ENCODE data around the gene SUSD6.
A peak's percentile ranks its signal among the peaks of the same experiment; 100 is the strongest.

Gene SUSD6

GRCh38 chr14:69657950-69658355, 46.6 kb downstream of the SUSD6 start:
- H3K4me2 ChIP-seq, result no peak overlapping the region
- peaks cover 94% of the 10 kb centered on the region for H4K20me1 ChIP-seq
- no peak overlapping the region for H3K4me3 ChIP-seq
- no peak overlapping the region for H3K9ac ChIP-seq
- H3K9me3 ChIP-seq, result no peaks in the 10 kb centered on the region
- peaks cover 56% of the 10 kb centered on the region for H3K36me3 ChIP-seq
- H3K27me3 ChIP-seq, result no peaks in the 10 kb centered on the region
- TF ChIP-seq Cebpa-rat (IDR thresholded peaks at IDR 0.05), result no peak
- peaks cover 5% of the 10 kb centered on the region; the same call in 1 of the 2 replicates for H3K4me1 ChIP-seq
- H3K27ac ChIP-seq, result no peak overlapping the region

- TF ChIP-seq Cebpa-rat (IDR thresholded peaks at IDR 0.05), result no peak
- H3K27me3 ChIP-seq, result no peaks in the 10 kb centered on the region
- H3K9ac ChIP-seq, result no peak overlapping the region
- no peak overlapping the region for H3K27ac ChIP-seq
- peaks cover 64% of the 10 kb centered on the region for H3K36me3 ChIP-seq
- H3K4me1 ChIP-seq, result no peaks in the 10 kb centered on the region
- no peaks in the 10 kb centered on the region for H3K9me3 ChIP-seq
- peaks cover 94% of the 10 kb centered on the region for H4K20me1 ChIP-seq
- no peak overlapping the region for H3K4me3 ChIP-seq
- H3K4me2 ChIP-seq, result no peak overlapping the region
Measured at GRCh38 chr14:69658664-69659261, 47.4 kb downstream of the SUSD6 start.

DNA sequence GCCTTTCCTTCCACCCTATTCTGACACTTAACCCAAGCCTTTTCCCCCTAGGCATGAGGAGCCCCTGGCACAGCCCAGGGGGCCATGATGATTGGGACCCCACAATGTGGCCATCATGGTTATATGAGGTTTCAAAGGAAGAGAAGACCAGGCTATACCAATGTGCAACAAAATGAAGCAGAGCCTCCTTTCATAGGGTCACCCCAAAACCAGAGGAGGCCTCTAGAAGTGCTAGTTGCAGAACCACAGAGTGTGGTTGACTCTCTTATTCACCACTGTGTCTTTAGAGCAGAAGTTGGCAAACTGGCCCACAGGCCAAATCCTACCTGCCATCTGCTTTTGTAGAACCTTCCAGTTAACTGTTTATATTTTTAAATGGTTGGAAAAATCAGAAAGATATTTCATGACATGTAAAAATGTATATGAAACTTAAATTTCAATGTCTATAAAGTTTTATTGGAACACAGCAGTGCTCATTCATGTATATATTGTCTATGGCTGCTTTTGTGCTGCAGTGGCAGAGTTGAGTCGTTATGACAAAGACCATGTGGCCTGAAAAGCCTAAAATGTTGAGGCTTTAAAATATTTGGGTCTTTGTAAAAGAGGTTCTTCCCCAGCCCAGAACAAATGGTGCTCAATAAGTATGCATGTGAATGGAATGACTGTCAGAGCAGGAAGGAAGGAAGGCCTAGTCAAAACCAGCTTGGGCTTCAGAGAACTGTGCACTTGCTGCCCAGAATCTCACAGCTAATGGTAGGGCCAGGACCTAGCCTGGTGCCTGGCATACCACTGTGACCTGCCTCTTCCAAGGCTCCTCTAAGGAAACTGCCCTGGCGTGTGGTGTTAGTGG, 49.2 kb downstream of the SUSD6 start:
- no peak for TF ChIP-seq Cebpa-rat (IDR thresholded peaks at IDR 0.05)
- Histone ChIP-seq H3K27me3 (no peaks in the 10 kb centered on the region), H3K36me3 (peaks cover 77% of the 10 kb centered on the region), H3K4me2 (no peak overlapping the region), H3K9ac (no peak overlapping the region), H3K9me3 (no peaks in the 10 kb centered on the region), H3K4me1 (peaks cover 17% of the 10 kb centered on the region), H4K20me1 (peaks cover 94% of the 10 kb centered on the region), H3K4me3 (no peak overlapping the region), H3K27ac (no peak overlapping the region)

DNA sequence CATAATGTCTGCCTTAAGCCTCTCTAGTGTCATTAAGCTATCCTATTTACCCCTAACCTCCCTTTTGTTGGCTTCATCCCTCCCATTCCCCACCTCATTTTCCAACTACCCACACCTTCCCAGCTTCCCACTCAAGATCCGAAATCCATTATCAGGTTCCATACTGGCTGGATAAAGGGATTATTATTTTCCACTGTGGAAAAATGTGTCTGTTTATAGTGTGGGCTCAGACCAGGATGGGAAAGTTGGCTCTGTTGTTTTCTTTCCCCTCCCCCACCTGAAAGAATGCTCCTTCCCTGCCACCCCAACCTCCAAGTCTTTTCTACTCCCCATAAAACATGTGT, 49.8 kb downstream of the SUSD6 start:
- peaks cover 94% of the 10 kb centered on the region for H4K20me1 ChIP-seq
- H3K27me3 ChIP-seq, result no peaks in the 10 kb centered on the region
- H3K4me3 ChIP-seq, result no peak overlapping the region
- peaks cover 18% of the 10 kb centered on the region for H3K4me1 ChIP-seq
- no peak overlapping the region for H3K27ac ChIP-seq
- H3K4me2 ChIP-seq, result no peak overlapping the region
- H3K9ac ChIP-seq, result no peak overlapping the region
- no peak for TF ChIP-seq Cebpa-rat (IDR thresholded peaks at IDR 0.05)
- H3K36me3 ChIP-seq, result peaks cover 78% of the 10 kb centered on the region
- no peaks in the 10 kb centered on the region for H3K9me3 ChIP-seq

DNA sequence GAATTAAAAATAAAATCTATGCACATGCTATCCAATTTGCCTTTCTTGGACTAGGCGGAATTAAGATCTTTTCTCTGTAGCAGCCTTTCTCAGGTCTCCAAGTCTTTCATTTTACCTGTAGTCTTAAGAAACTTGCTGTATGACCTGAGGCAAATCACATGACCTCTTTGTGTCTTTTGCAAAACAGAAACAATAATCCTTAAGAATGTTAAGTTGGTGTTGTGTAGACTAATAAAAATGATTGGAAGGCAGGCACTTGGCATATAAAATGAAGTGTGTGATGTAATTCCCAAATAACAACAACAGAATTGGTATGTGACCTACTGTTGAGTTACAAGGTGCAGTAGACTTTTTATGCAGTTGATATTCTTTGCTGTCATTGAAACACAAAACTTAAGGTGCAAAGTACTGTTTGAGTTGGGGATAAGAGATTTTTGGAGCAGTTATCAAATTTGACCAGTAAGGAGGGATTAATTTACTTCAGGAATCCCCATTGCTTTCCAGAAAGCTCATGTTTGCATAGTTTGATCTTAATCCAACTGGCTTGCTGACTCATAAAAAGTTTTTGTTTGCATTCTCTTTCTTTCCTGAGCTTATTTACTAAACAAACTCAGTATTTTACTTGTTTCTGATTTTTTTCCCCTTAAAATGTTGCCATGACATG, 51.4 kb downstream of the SUSD6 start:
- no peak overlapping the region for H3K4me3 ChIP-seq
- H4K20me1 ChIP-seq, result peaks cover 91% of the 10 kb centered on the region
- peaks cover 29% of the 10 kb centered on the region for H3K4me1 ChIP-seq
- H3K9me3 ChIP-seq, result peaks cover 4% of the 10 kb centered on the region; the same call in 1 of the 2 replicates
- no peak overlapping the region for H3K27ac ChIP-seq
- no peak overlapping the region for H3K9ac ChIP-seq
- no peak for TF ChIP-seq Cebpa-rat (IDR thresholded peaks at IDR 0.05)
- peaks cover 86% of the 10 kb centered on the region for H3K36me3 ChIP-seq
- H3K4me2 ChIP-seq, result no peak overlapping the region
- H3K27me3 ChIP-seq, result no peaks in the 10 kb centered on the region

DNA sequence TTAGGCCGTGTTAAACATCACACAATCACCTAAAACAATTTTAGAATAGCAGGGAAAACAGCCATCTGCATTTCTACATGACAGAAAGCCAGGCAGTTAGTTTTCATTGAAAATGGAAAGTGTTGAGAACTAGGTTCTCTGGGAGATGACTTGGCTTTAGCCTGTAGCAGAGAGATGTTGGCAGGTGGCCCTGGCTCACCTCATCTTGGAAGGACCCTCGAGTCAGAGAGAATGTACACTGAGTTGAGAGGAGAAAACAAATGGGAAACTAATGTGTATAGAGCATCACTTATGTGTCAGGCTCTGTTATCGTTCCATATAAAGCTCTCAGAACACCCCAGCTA, 51.9 kb downstream of the SUSD6 start:
- peaks cover 86% of the 10 kb centered on the region for H3K36me3 ChIP-seq
- no peak overlapping the region for H3K4me2 ChIP-seq
- no peak overlapping the region for H3K4me3 ChIP-seq
- TF ChIP-seq Cebpa-rat (IDR thresholded peaks at IDR 0.05), result no peak
- no peak overlapping the region for H3K27ac ChIP-seq
- H3K9ac ChIP-seq, result no peak overlapping the region
- peaks cover 91% of the 10 kb centered on the region for H4K20me1 ChIP-seq
- peaks cover 32% of the 10 kb centered on the region for H3K4me1 ChIP-seq
- no peaks in the 10 kb centered on the region for H3K27me3 ChIP-seq
- peaks cover 9% of the 10 kb centered on the region; the same call in 1 of the 2 replicates for H3K9me3 ChIP-seq

DNA sequence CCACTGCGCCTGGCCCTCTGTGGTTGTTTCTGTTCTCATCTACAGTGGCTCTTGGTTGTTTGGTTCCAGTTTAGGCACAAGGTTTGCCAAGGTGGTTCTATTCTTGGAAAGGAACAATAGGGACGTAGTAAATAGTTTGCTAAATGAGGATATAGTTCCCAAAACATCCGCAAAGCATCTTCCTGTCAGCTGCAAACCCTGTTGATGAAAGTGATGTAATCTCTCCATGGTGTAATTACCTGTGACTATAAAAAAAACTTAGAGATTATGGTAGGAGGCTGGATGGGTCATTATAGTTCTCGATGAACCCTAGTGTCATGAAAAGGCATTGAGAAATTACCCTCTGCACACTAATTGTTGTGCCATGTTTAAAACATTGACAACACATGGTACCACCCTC, 52.9 kb downstream of the SUSD6 start:
- Histone ChIP-seq H3K9me3 (peaks cover 9% of the 10 kb centered on the region; the same call in 1 of the 2 replicates), H3K36me3 (peaks cover 77% of the 10 kb centered on the region), H3K9ac (no peak overlapping the region), H3K4me2 (0 out of 2 replicates have a peak overlapping the region, but pooled peaks have one; percentile 20), H4K20me1 (peaks cover 88% of the 10 kb centered on the region), H3K4me1 (peaks cover 32% of the 10 kb centered on the region), H3K4me3 (no peak overlapping the region), H3K27me3 (no peaks in the 10 kb centered on the region), H3K27ac (no peak overlapping the region)
- TF ChIP-seq Cebpa-rat (IDR thresholded peaks at IDR 0.05), result no peak

DNA sequence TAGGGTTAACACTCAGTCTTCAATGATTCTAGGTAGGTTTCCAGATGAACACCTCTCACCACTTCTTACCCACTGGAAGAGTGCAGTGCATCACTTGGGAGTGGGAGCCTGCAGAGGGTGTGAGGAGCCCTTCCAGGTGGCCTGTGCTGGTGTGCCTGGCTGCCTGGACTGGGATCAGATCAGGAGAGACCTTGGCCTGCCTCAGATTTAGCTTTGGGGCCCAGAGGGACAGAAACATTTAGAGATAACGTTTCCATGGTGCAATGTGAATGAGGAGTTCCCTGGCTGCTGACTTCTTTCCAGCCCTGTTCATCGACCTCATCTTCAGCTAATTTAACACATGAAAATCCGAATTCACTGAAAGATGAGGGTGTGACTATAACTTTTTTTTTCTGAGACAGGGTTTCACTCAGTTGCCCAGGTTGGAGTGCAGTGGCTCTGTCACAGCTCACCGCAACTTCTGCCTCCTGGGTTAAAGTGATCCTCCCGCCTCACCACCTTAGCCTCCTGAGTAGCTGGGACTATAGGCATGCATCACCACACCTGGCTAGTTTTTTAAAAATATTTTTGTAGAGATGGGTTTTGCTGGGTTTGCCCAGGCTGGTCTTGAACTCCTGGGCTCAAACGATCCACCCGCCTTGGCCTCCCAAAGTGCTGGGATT, 53.6 kb downstream of the SUSD6 start:
- Histone ChIP-seq H3K27me3 (no peaks in the 10 kb centered on the region), H3K27ac (no peak overlapping the region), H3K36me3 (peaks cover 77% of the 10 kb centered on the region), H4K20me1 (peaks cover 89% of the 10 kb centered on the region), H3K4me3 (no peak overlapping the region), H3K9ac (no peak overlapping the region), H3K9me3 (peaks cover 9% of the 10 kb centered on the region; the same call in 1 of the 2 replicates), H3K4me1 (peaks cover 33% of the 10 kb centered on the region), H3K4me2 (peak overlapping the region; percentile 20)
- no peak for TF ChIP-seq Cebpa-rat (IDR thresholded peaks at IDR 0.05)

- Histone ChIP-seq H3K4me2 (no peak overlapping the region; the same call in 1 of the 2 replicates), H3K4me3 (no peak overlapping the region), H3K4me1 (peaks cover 39% of the 10 kb centered on the region), H3K27ac (no peak overlapping the region), H3K36me3 (peaks cover 77% of the 10 kb centered on the region), H3K27me3 (no peaks in the 10 kb centered on the region), H3K9me3 (peaks cover 9% of the 10 kb centered on the region; the same call in 1 of the 2 replicates), H4K20me1 (peaks cover 90% of the 10 kb centered on the region), H3K9ac (no peak overlapping the region)
- TF ChIP-seq Cebpa-rat (IDR thresholded peaks at IDR 0.05), result no peak
Measured at GRCh38 chr14:69665631-69666030, 54.2 kb downstream of the SUSD6 start.

All from BLaER1 (cell line).